Activated naive CD8-positive, alpha-beta T cell treated with anti-CD3 and anti-CD28 coated beads, Interleukin-2, amount 50 U/mL, for 24 hours (primary cell): ENCODE results near the gene GPR32.
A peak's percentile ranks its signal among the peaks of the same experiment; 100 is the strongest.
"Not testable (repeated sequence)": the region's sequence is repeated elsewhere in the genome, so short reads cannot be mapped to it uniquely, and the experiment has no call there.

Experiments
- ATAC-seq: fragments of 150-1000 bp; cut with Tn5 transposase; one replicate; pipeline ENCODE4 v1.10.0; 2021
- DNase-seq: peaks from one replicate; pipeline ENCODE4 v3.0.0; 2021
- H3K27ac Mint-ChIP-seq: one replicate; pipeline ENCODE4 v1.8.0; 2021; ENCODE audit warnings: mild to moderate bottlenecking, mixed read lengths
- H3K27me3 Mint-ChIP-seq: one replicate; pipeline ENCODE4 v1.8.0; 2021; ENCODE audit warnings: mixed read lengths
- H3K36me3 Mint-ChIP-seq: one replicate; pipeline ENCODE4 v1.8.0; 2021; ENCODE audit warnings: low read depth, mixed read lengths
- H3K4me1 Mint-ChIP-seq: one replicate; pipeline ENCODE4 v1.8.0; 2021; ENCODE audit warnings: mixed read lengths
- H3K4me3 Mint-ChIP-seq: one replicate; pipeline ENCODE4 v1.8.0; 2021; ENCODE audit warnings: mild to moderate bottlenecking, moderate library complexity, mixed read lengths
- H3K9me3 Mint-ChIP-seq: one replicate; pipeline ENCODE4 v1.8.0; 2021; ENCODE audit warnings: mixed read lengths

Gene GPR32

DNA sequence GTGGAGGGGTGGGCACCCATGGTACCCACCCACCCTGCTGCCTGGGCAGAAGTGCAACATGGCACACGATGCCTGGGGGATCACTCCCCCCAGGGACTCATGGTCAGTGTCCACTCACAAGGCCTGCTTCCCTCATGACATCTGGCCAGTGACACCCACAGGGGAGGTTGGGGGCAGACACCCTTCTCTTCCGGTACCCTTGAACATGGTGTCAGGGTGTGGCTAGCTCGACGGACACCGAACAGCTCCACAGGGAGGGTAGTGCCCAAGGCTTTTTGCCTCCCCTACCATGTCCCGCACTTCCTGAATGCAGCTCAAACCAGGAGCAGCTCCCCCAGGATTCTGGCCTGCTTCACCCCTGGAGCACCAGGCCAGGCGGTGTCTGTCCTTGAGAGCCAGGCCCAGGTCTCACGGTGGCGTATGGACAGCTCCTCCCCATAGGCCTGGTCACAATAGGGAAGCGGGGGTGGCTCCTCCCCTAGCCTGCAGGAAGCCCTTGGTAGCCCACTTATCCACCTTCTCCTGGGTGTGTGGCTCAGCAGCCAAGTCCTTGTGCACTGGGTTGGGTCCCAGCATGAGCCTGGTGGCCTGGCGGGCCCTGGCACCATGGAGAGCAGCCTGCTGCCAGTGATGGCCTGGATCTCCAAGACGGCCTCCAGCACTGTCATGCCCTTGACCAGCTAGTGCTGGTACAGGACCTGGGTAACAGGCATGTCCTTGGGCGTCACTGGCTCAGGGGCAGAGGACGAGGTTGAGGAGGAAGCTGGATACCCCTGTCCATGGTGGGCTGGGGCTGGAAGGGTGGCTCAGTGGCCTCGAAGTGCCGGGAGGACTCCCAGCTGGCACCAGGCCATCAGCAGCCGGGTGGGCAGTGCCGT is 27.8 kb downstream of the GPR32 start:
- ATAC-seq (no peak), DNase-seq (no peak)
- Mint-ChIP-seq H3K4me1 (peaks cover 35% of the 10 kb centered on the region), H3K36me3 (peaks cover 45% of the 10 kb centered on the region), H3K27ac (no peak overlapping the region), H3K4me3 (no peak overlapping the region), H3K9me3 (no peaks in the 10 kb centered on the region), H3K27me3 (no peaks in the 10 kb centered on the region)

DNA sequence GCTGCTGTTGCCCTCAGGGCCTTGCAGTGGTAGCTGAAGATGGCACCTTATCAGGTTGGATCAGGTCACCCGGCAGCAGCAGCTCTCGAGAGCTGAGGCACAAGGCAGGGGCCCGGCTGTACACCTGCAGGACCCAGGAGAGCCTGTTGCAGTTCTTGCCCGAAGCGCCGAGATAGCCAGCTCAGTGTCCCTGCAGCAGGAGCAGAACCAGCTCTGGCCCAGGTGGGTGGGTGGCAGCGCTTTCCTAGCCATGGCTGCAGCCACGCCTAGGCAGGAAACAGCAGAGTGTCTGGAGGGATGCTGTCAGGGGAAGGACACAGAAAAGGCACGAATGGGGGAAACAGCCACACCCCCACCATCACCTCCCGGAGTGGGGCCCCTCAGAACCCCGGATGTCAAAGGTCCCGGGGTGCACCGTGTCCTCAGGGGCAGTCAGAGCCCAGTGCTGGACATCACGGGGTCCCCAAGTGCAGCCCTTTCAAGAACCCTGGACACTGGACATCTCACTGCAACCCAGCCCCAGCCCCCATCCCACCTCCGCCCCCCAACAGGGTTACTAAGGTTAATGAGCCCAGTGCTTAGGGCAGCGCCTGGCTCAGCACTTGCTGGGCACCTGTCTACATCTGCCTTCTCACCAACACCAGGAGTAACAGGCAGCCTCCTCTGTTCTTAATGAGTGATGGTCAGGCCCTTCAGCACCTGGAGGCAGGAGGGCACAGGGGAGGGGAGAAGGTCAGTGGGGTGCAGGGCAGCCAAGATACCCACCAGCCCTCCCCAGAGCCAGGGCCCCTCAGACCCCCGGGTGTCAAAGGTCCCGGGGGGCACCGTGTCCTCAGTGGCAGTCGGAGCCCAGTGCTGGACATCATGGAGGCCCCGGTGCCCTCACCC is 28.6 kb downstream of the GPR32 start:
- DNase-seq (no peak), ATAC-seq (no peak)
- H3K36me3 Mint-ChIP-seq = peaks cover 54% of the 10 kb centered on the region
- no peak overlapping the region for H3K27ac Mint-ChIP-seq
- peaks cover 40% of the 10 kb centered on the region for H3K4me1 Mint-ChIP-seq
- no peaks in the 10 kb centered on the region for H3K27me3 Mint-ChIP-seq
- H3K9me3 Mint-ChIP-seq = no peaks in the 10 kb centered on the region
- H3K4me3 Mint-ChIP-seq = no peak overlapping the region

GRCh38 chr19:50799547-50799851 is 29.2 kb downstream of the GPR32 start:
- Mint-ChIP-seq H3K36me3 (peaks cover 59% of the 10 kb centered on the region), H3K9me3 (no peaks in the 10 kb centered on the region), H3K4me3 (no peak overlapping the region), H3K4me1 (peaks cover 41% of the 10 kb centered on the region), H3K27ac (no peak overlapping the region), H3K27me3 (peaks cover 2% of the 10 kb centered on the region)
- DNase-seq (no peak), ATAC-seq (no peak)

GRCh38 chr19:50801107-50801506 is 30.8 kb downstream of the GPR32 start:
- Mint-ChIP-seq H3K9me3 (no peaks in the 10 kb centered on the region), H3K27me3 (peaks cover 2% of the 10 kb centered on the region), H3K36me3 (peaks cover 61% of the 10 kb centered on the region), H3K4me1 (peaks cover 50% of the 10 kb centered on the region), H3K27ac (peak overlapping the region; percentile 78), H3K4me3 (peak overlapping the region; percentile 100)
- ATAC-seq = no peak
- no peak for DNase-seq

- ATAC-seq (no peak), DNase-seq (no peak)
- peaks cover 50% of the 10 kb centered on the region for H3K36me3 Mint-ChIP-seq
- peak overlapping the region; percentile 100 for H3K27ac Mint-ChIP-seq
- H3K4me1 Mint-ChIP-seq = peaks cover 47% of the 10 kb centered on the region
- peak overlapping the region; percentile 100 for H3K4me3 Mint-ChIP-seq
- H3K27me3 Mint-ChIP-seq = peaks cover 2% of the 10 kb centered on the region
- H3K9me3 Mint-ChIP-seq = no peaks in the 10 kb centered on the region
Measured at GRCh38 chr19:50803633-50804419, 33.6 kb downstream of the GPR32 start.

- Mint-ChIP-seq H3K27ac (peak overlapping the region; percentile 100), H3K9me3 (no peaks in the 10 kb centered on the region), H3K4me1 (peaks cover 47% of the 10 kb centered on the region), H3K27me3 (peaks cover 2% of the 10 kb centered on the region), H3K36me3 (peaks cover 48% of the 10 kb centered on the region), H3K4me3 (peak overlapping the region; percentile 100)
- peak; percentile 98 for DNase-seq
- ATAC-seq = peak; percentile 96
Measured at GRCh38 chr19:50804420-50805272, 34.4 kb downstream of the GPR32 start.

DNA sequence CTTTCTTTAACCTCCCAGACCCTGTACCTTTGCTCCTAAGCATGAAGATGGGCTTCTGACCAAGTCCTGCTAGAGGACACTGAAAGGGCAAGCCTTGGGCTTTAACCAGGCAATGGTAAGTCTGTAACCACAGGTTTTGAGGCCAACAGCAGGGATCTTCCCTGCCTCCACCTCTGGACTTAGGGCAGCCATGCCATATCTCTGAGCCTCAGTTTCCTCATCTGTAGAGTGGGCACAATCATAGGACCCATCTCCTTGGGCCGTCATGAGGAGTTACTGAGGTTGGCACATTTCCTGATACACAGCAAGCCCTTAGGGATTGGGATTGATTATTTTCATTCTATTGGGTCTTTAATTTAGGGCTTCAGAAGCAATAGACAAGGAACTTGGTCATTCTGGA is 38.6 kb downstream of the GPR32 start:
- H3K9me3 Mint-ChIP-seq = no peaks in the 10 kb centered on the region
- no peak overlapping the region for H3K27ac Mint-ChIP-seq
- H3K27me3 Mint-ChIP-seq = peaks cover 7% of the 10 kb centered on the region
- no peak for DNase-seq
- H3K4me1 Mint-ChIP-seq = peaks cover 16% of the 10 kb centered on the region
- no peak overlapping the region for H3K4me3 Mint-ChIP-seq
- ATAC-seq = no peak
- H3K36me3 Mint-ChIP-seq = peaks cover 7% of the 10 kb centered on the region

- not testable (repeated sequence) for H3K36me3 Mint-ChIP-seq, H3K4me1 Mint-ChIP-seq
Measured at GRCh38 chr19:50811622-50812238, 41.5 kb downstream of the GPR32 start.

DNA sequence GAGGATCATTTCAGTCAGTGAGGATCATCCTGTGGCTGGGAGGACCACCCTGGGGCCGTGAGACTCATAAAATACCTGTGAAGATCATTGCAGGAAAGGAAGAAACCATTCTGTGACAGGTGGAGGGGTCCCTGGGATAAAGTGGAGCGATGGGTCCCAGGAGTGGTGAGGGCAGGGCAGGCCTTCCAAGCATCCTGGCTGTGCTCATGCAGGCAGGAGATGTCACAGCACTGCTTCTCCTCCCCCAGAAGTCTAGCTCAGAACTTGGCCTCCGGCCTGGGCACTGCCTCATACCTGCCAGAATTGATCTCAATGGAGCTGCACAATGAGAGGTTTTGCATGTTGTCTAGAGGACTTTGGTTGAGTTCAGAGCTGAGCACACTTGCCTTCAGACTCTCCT is 42.2 kb downstream of the GPR32 start:
- Mint-ChIP-seq H3K4me1 (peaks cover 13% of the 10 kb centered on the region), H3K36me3 (no peaks in the 10 kb centered on the region), H3K4me3 (no peak overlapping the region), H3K27me3 (peaks cover 28% of the 10 kb centered on the region), H3K27ac (no peak overlapping the region), H3K9me3 (no peaks in the 10 kb centered on the region)
- DNase-seq = no peak
- no peak for ATAC-seq

More at GRCh38 chr19:50811622-50812238, 41.5 kb downstream of the GPR32 start:
- not testable (repeated sequence) for H3K27ac Mint-ChIP-seq, DNase-seq, H3K4me3 Mint-ChIP-seq, H3K9me3 Mint-ChIP-seq, ATAC-seq
- H3K27me3 Mint-ChIP-seq = peaks cover 22% of the 10 kb centered on the region

DNA sequence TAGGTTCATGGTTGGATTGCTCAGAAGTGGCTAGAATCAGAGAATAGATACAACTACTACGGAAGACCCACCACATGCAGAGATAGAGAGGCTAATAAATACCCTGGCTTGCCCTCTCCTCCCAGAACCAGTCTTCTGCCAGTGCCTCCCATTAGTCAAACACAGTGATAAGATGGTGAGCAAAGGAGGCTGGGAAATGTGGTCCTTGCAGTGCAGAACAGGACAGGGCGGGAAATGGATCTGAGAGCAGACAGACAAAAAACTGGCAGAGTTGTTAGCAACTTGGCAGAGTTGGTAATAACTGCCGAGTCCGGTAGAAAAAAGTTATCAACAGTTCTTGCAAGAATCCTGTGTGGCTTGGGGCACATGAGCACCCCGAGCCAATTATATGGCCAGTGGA is 44.6 kb downstream of the GPR32 start:
- H3K4me3 Mint-ChIP-seq = no peak overlapping the region
- no peak for DNase-seq
- no peak overlapping the region for H3K27ac Mint-ChIP-seq
- peaks cover 33% of the 10 kb centered on the region for H3K4me1 Mint-ChIP-seq
- H3K36me3 Mint-ChIP-seq = no peaks in the 10 kb centered on the region
- H3K9me3 Mint-ChIP-seq = no peaks in the 10 kb centered on the region
- ATAC-seq = no peak
- H3K27me3 Mint-ChIP-seq = peaks cover 45% of the 10 kb centered on the region

GRCh38 chr19:50815439-50815838 is 45.2 kb downstream of the GPR32 start:
- no peak for ATAC-seq
- Mint-ChIP-seq H3K27ac (no peak overlapping the region), H3K27me3 (peaks cover 49% of the 10 kb centered on the region), H3K9me3 (no peaks in the 10 kb centered on the region), H3K36me3 (no peaks in the 10 kb centered on the region), H3K4me1 (peaks cover 39% of the 10 kb centered on the region), H3K4me3 (no peak overlapping the region)
- DNase-seq = no peak

GRCh38 chr19:50817941-50818858 is 47.9 kb downstream of the GPR32 start:
- H3K4me3 Mint-ChIP-seq = peak overlapping the region; percentile 71

More at GRCh38 chr19:50817941-50818858, 47.9 kb downstream of the GPR32 start:
- ATAC-seq = peak; percentile 26
- Mint-ChIP-seq H3K27ac (peak overlapping the region; percentile 68), H3K9me3 (no peaks in the 10 kb centered on the region), H3K27me3 (peaks cover 71% of the 10 kb centered on the region), H3K36me3 (no peaks in the 10 kb centered on the region), H3K4me1 (peaks cover 48% of the 10 kb centered on the region)
- peak; percentile 74 for DNase-seq
